ENCODE data around the gene CHD2.
"Not testable (repeated sequence)": the region's sequence is repeated elsewhere in the genome, so short reads cannot be mapped to it uniquely, and the experiment has no call there.

The CHD2 gene

GRCh38 chr15:93037820-93038705 lies 137.9 kb downstream of the CHD2 start:
- FAIRE-seq: no peak

DNA sequence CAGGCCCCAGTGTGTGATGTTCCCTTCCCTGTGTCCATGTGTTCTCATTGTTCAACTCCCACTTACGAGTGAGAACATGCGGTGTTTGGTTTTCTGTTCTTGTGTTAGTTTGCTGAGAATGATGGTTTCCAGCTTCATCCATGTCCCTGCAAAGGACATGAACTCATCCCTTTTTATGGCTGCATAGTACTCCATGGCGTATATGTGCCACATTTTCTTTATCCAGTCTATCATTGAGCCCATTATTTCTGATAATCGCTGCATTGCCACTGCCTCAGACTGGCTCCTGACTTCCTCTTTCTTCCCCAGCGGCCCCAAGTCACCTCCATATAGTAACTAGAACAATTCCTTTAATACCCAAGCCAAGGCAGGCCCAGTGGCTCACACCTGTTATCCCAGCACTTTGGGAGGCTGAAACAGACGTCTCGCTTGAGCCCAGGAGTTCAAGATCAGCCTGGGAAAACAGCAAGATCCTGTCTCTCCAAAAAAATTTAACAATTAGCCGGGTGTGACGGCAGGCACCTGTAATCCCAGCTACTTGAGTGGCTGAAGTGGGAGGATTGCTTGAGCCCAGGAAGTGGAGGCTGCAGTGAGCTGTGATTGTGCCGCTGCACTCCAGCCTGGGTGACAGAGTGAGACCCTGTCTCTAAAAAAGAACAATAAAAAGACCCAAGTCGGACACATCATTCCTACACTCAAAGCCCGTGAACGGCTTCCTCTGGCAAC lies 139.6 kb downstream of the CHD2 start:
- FAIRE-seq: not testable (repeated sequence)

DNA sequence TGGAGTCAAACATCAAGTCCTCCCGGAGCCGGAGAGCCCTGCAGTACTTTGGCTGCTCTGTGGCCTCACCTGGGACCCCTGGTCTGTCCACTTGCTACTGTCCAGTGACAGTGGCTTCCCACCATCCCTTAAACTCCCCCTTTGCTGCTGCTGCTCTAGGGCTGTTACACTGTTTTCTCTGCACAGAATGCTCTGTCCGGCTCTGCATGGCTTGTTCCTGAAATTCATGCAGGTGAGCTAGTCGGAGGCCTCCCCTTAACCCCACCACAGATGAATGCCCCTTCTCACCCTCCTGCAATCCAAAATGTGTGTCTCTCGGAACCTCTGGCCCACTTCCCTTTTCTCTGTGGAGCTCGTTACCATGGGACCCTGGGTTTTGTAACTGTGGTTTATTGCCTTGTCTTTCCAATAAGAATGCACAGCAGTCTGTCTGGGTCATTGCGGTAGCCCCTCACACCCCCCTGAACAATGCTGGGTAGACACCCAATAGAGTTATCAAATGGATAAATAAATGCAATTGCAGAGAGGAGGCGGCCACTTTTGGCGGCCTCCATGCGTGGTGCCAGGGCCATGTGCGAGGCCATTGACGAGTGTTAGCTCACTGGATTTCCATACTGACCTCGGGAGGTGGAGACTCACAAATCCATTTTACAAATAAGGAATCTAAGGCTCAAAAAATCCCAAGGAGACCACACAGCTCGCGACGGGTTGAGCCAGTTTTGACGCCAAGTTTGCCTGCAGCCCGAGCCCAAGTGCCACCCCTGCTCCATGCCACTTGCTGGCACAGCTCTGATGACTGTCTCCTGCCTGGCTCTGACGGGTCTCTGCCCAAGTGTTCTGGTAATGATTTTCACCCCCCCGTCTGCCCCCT lies 140.4 kb downstream of the CHD2 start:
- FAIRE-seq: no peak

DNA sequence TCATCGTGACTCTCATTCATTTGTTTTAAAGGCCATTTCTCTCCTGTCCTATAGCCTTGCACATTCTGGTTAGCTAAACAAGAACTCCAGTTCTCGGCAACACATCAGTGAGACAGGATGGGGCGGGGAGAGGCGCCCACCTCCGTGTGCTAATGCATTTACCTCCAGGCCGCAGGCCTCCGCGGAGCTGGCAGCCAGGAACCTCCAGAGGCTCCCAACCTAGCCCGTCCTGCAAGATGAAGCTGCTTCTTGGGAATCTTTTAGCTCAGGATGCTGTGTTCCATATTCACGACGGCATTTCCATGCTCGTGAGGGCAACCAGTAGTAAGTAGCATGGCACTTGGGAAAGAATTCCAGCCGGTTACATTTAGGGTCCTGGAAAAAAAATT lies 141.0 kb downstream of the CHD2 start:
- FAIRE-seq: no peak

GRCh38 chr15:93042211-93042610 lies 142.1 kb downstream of the CHD2 start:
- FAIRE-seq: no peak

GRCh38 chr15:93042691-93043378 lies 142.7 kb downstream of the CHD2 start:
- no peak for FAIRE-seq

GRCh38 chr15:93043621-93044300 lies 143.6 kb downstream of the CHD2 start:
- FAIRE-seq: no peak

GRCh38 chr15:93044301-93045190 lies 144.4 kb downstream of the CHD2 start:
- FAIRE-seq: no peak

GRCh38 chr15:93045191-93045785 lies 145.2 kb downstream of the CHD2 start:
- no peak for FAIRE-seq

GRCh38 chr15:93046120-93046519 lies 146.0 kb downstream of the CHD2 start:
- no peak for FAIRE-seq

GRCh38 chr15:93046721-93047120 lies 146.6 kb downstream of the CHD2 start:
- FAIRE-seq: no peak

- no peak for FAIRE-seq
These were observed 147.7 kb downstream of the CHD2 start for GRCh38 chr15:93047621-93048425.

- FAIRE-seq: no peak
These were observed 148.2 kb downstream of the CHD2 start for GRCh38 chr15:93048426-93048721.

- FAIRE-seq: no peak
These were observed 148.6 kb downstream of the CHD2 start for GRCh38 chr15:93048759-93049161.

GRCh38 chr15:93049233-93049632 lies 149.1 kb downstream of the CHD2 start:
- FAIRE-seq: no peak

DNA sequence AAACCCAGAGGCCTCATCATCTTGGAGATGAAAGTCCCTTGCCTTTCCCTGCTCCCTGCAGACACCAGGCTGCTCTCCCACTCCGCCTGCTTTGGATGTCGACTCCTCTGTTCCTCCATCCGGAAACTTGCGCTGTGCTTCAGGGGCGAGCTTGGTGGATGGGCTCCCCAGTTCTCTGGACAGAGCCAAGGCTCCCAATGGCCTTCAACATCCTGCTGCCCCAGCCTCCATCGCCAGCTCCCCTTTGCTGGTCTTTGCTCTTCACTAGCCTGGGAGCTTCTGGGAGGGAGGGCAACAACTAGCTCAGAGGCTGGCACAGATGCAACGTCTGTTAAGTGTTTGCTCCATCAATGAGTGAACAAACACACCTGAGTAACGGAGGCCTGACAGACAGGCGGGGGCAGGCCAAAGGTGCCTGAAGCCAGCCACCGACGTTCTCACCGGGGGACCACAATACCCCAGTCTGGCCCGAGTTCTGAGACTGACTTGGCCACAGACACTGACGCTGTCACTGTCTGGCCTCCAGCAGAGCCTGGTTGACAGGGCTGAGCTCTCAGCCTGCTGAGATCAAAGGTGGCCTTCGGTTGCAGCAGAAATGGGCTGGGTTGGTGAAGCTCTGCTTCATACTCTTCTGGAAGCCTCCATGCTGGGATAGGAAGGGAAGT lies 149.9 kb downstream of the CHD2 start:
- FAIRE-seq: no peak

GRCh38 chr15:93050648-93051047 lies 150.5 kb downstream of the CHD2 start:
- no peak for FAIRE-seq

DNA sequence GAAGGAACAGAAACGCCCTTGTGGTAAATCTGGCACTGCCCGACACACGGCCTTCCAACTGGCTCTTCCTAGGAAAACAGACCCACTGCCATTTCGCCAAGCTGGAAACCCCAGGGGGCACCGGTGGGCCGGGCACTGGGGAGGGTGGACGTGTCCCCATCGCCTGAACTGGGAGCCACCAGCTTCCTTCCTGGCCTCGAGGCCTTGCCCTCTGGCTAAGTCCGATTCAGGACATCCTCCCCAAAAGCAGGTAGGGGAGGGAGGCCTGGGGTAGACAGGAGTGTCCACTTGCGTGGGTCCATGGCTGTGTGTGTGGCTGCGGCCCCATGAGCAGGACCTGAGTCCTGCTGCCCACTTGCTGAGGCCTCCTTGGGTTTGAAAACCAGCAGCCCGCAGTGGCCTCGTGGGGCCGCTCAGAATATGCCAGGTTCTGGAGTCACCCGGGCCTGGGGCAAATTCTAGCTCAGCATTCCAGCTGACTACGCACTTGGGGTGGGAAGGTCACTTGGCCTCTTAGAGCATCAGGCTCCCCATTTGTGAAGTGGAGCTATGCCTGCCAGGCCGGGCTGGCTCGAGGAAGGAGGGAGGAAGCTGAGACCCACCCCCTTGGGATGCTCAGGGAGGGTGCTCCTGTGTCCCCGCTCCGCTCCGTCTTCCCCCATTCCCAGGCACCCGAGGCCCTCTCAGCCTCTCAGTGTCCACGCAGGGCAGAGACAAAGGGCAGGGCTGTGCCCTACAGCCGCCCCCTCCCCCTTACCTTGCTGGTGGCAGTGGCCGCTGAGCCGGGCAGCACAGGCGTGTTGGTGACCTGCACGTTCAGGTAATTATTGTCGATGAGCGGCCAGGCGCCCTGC lies 151.3 kb downstream of the CHD2 start:
- no peak for FAIRE-seq
